Suppressor macrophage treated with lipopolysaccharide for 4 hours (primary cell): ENCODE data around the gene BPIFB3.

Experiments
- DNase-seq: peaks from one replicate; pipeline ENCODE4 v3.0.0-alpha.2; 2020

BPIFB3 gene

GRCh38 chr20:33016581-33017109 is 37.1 kb upstream of the BPIFB3 start:
- DNase-seq, result no peak

- no peak for DNase-seq
These were observed 36.2 kb upstream of the BPIFB3 start for GRCh38 chr20:33017542-33017941.

- DNase-seq, result no peak
These were observed 35.4 kb upstream of the BPIFB3 start for GRCh38 chr20:33018169-33018931.

- no peak for DNase-seq
These were observed 34.0 kb upstream of the BPIFB3 start for GRCh38 chr20:33019465-33020277.

- no peak for DNase-seq
These were observed 33.2 kb upstream of the BPIFB3 start for GRCh38 chr20:33020278-33021161.

- no peak for DNase-seq
These were observed 31.8 kb upstream of the BPIFB3 start for GRCh38 chr20:33021879-33022278.

GRCh38 chr20:33022289-33022688 is 31.4 kb upstream of the BPIFB3 start:
- peak; percentile 60 for DNase-seq

- no peak for DNase-seq
These were observed 30.8 kb upstream of the BPIFB3 start for GRCh38 chr20:33022694-33023438.

- DNase-seq, result no peak
These were observed 30.1 kb upstream of the BPIFB3 start for GRCh38 chr20:33023439-33024242.

- DNase-seq, result no peak
These were observed 29.5 kb upstream of the BPIFB3 start for GRCh38 chr20:33024243-33024560.

- DNase-seq, result no peak
These were observed 28.9 kb upstream of the BPIFB3 start for GRCh38 chr20:33024609-33025317.

- no peak for DNase-seq
These were observed 28.3 kb upstream of the BPIFB3 start for GRCh38 chr20:33025318-33025876.

- no peak for DNase-seq
These were observed 27.5 kb upstream of the BPIFB3 start for GRCh38 chr20:33026072-33026778.

GRCh38 chr20:33026779-33027759 is 26.6 kb upstream of the BPIFB3 start:
- DNase-seq, result no peak

GRCh38 chr20:33027769-33028751 is 25.6 kb upstream of the BPIFB3 start:
- DNase-seq, result no peak

GRCh38 chr20:33028875-33029274 is 24.8 kb upstream of the BPIFB3 start:
- DNase-seq, result no peak

GRCh38 chr20:33030076-33030475 is 23.6 kb upstream of the BPIFB3 start:
- DNase-seq, result no peak
